GM12873 (cell line): ENCODE results near the gene CCDC106.

Experiments
- CTCF ChIP-seq: IDR thresholded peaks from 2 replicates; pipeline ENCODE4 v1.5.1; 2012; ENCODE audit warnings: low read depth, mild to moderate bottlenecking, moderate library complexity, low read length, control low read depth; ENCODE audit not compliant: insufficient read depth; ENCODE audit errors: missing control alignments

The CCDC106 gene

GRCh38 chr19:55699221-55699620 is 51.2 kb downstream of the CCDC106 start:
- TF ChIP-seq CTCF, result no peak

- no peak for TF ChIP-seq CTCF
These were observed 52.8 kb downstream of the CCDC106 start for GRCh38 chr19:55700813-55701212.

- no peak for TF ChIP-seq CTCF
These were observed 54.2 kb downstream of the CCDC106 start for GRCh38 chr19:55702131-55702627.
